Stimulated activated naive CD8-positive, alpha-beta T cell treated with anti-CD3 and anti-CD28 coated beads, Interleukin-15, Interleukin-2, amounts not matched to agents 100 ng/mL and 50 ng/mL, for 24 hours (primary cell): ENCODE results near the gene NDUFV3.
"Not testable (repeated sequence)": the region's sequence is repeated elsewhere in the genome, so short reads cannot be mapped to it uniquely, and the experiment has no call there.

Source experiments
- H3K27ac Mint-ChIP-seq: one replicate; pipeline ENCODE4 v1.8.0; 2021; ENCODE audit warnings: mild to moderate bottlenecking, mixed read lengths
- H3K27me3 Mint-ChIP-seq: one replicate; pipeline ENCODE4 v1.8.0; 2021; ENCODE audit warnings: mixed read lengths
- H3K36me3 Mint-ChIP-seq: one replicate; pipeline ENCODE4 v1.8.0; 2021; ENCODE audit warnings: low read depth, mixed read lengths
- H3K4me1 Mint-ChIP-seq: one replicate; pipeline ENCODE4 v1.8.0; 2021; ENCODE audit warnings: low read depth, mixed read lengths
- H3K4me3 Mint-ChIP-seq: one replicate; pipeline ENCODE4 v1.8.0; 2021; ENCODE audit warnings: mild to moderate bottlenecking, mixed read lengths
- H3K9me3 Mint-ChIP-seq: one replicate; pipeline ENCODE4 v1.8.0; 2021; ENCODE audit warnings: mixed read lengths

NDUFV3 gene

GRCh38 chr21:42958122-42958521, 65.0 kb downstream of the NDUFV3 start:
- not testable (repeated sequence) for H3K27ac Mint-ChIP-seq, H3K4me1 Mint-ChIP-seq, H3K36me3 Mint-ChIP-seq, H3K4me3 Mint-ChIP-seq, H3K9me3 Mint-ChIP-seq, H3K27me3 Mint-ChIP-seq

- Mint-ChIP-seq H3K27me3 (no peaks in the 10 kb centered on the region), H3K36me3 (no peaks in the 10 kb centered on the region), H3K4me1 (no peaks in the 10 kb centered on the region), H3K27ac (no peak overlapping the region), H3K9me3 (no peaks in the 10 kb centered on the region), H3K4me3 (no peak overlapping the region)
These were observed 66.6 kb downstream of the NDUFV3 start for GRCh38 chr21:42959728-42960127.

DNA sequence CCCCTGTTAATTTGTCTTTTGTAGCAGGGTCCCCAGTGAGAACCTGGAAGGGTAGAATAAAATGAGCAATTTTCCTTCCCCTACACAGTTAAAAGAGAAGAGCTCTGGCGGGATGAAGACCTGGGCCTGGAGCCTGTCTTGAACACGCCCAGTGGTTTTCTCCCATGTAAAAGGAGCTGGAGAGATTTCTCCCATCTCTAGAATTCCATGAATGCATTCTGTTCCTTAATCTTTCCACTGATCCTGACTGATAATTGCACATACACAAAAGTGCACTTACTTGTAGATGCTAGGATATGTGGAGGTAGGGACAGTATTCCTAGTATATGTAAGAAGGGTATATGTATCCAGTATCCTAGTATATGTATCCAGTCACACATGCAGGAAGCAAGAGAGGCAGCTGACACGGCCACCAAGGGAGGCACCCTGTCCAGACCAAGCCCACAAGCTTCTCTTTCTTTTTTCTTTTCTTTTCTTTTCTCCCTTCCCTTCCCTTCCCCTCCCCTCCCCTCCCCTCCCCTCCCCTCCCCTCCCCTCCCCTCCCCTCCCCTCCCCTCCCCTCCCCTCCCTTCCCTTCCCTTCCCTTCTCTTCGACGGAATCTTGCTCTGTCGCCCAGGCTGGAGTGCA, 69.4 kb downstream of the NDUFV3 start:
- no peaks in the 10 kb centered on the region for H3K27me3 Mint-ChIP-seq
- H3K4me3 Mint-ChIP-seq, result no peak overlapping the region
- H3K27ac Mint-ChIP-seq, result no peak overlapping the region
- no peaks in the 10 kb centered on the region for H3K4me1 Mint-ChIP-seq
- H3K9me3 Mint-ChIP-seq, result no peaks in the 10 kb centered on the region
- no peaks in the 10 kb centered on the region for H3K36me3 Mint-ChIP-seq
